Stimulated activated CD4-positive, alpha-beta T cell treated with anti-CD3 and anti-CD28 coated beads, Interleukin-12 subunit alpha, Interleukin-12 subunit beta, amount 100 ng/mL, for 24 hours (primary cell): ENCODE results near the gene BIRC6.
"Not testable (repeated sequence)": the region's sequence is repeated elsewhere in the genome, so short reads cannot be mapped to it uniquely, and the experiment has no call there.

Experiments used
- DNase-seq, 2 experiments: peaks; one replicate each; pipeline ENCODE4 v3.0.0-alpha.2; 2020; ENCODE audit warnings: low read depth in 2 of 2

The BIRC6 gene

GRCh38 chr2:32356681-32357317 lies at the start of gene BIRC6:
Gene BIRC6 (plus strand): TSS chr2:32357023. CDS start chr2:32357162, 139 bp downstream.
- peak; percentile 95 for DNase-seq

- no peak for DNase-seq
Observed at GRCh38 chr2:32310577-32310976, 46.2 kb upstream of the BIRC6 start.

- DNase-seq, result no peak
Observed at GRCh38 chr2:32314886-32315285, 41.9 kb upstream of the BIRC6 start.

- not testable (repeated sequence) for DNase-seq
Observed at GRCh38 chr2:32328679-32329078, 28.1 kb upstream of the BIRC6 start.

- not testable (repeated sequence) for DNase-seq
Observed at GRCh38 chr2:32329180-32329980, 27.4 kb upstream of the BIRC6 start.

- no peak for DNase-seq
Observed at GRCh38 chr2:32330136-32330535, 26.7 kb upstream of the BIRC6 start.

GRCh38 chr2:32342801-32343200 lies 14.0 kb upstream of the BIRC6 start:
- DNase-seq, result no peak

GRCh38 chr2:32350797-32351196 lies 6.0 kb upstream of the BIRC6 start:
- not testable (repeated sequence) for DNase-seq

- DNase-seq, result no peak
Observed at GRCh38 chr2:32355976-32356680, 695 bp upstream of the BIRC6 start.

- DNase-seq, result peak; percentile 7 to 15
Observed at GRCh38 chr2:32357318-32358110, 691 bp downstream of the BIRC6 start.

GRCh38 chr2:32358111-32358482 lies 1.3 kb downstream of the BIRC6 start:
- DNase-seq, result no peak

GRCh38 chr2:32360416-32360815 lies 3.6 kb downstream of the BIRC6 start:
- DNase-seq, result no peak

GRCh38 chr2:32362997-32363396 lies 6.2 kb downstream of the BIRC6 start:
- DNase-seq, result not testable (repeated sequence)

GRCh38 chr2:32363597-32363996 lies 6.8 kb downstream of the BIRC6 start:
- no peak for DNase-seq

GRCh38 chr2:32364290-32364689 lies 7.5 kb downstream of the BIRC6 start:
- not testable (repeated sequence) for DNase-seq

- DNase-seq, result not testable (repeated sequence)
Observed at GRCh38 chr2:32365679-32366078, 8.9 kb downstream of the BIRC6 start.

- DNase-seq, result no peak
Observed at GRCh38 chr2:32366595-32366994, 9.8 kb downstream of the BIRC6 start.

GRCh38 chr2:32369222-32369621 lies 12.4 kb downstream of the BIRC6 start:
- DNase-seq, result no peak

GRCh38 chr2:32370942-32371341 lies 14.1 kb downstream of the BIRC6 start:
- DNase-seq, result not testable (repeated sequence)

- DNase-seq, result no peak
Observed at GRCh38 chr2:32372519-32373182, 15.8 kb downstream of the BIRC6 start.

GRCh38 chr2:32375228-32375892 lies 18.5 kb downstream of the BIRC6 start:
- DNase-seq, result no peak
